Body of pancreas (tissue), 4 donors: Measurements from ENCODE around the gene CCDC136. TPM values are rescaled to one million over a fixed set of nuclear protein-coding genes. Genes with fewer than 3 reads are reported as not detected.

Experiments
- ATAC-seq: fragments of 150-250 bp; one replicate; pipeline ENCODE4 v1.9.1; 2016
- DNase-seq, 4 donors: peaks; one replicate each; pipeline ENCODE4 v3.0.0-alpha.2; 2019
- H3K27ac ChIP-seq, 4 donors: fragments of 200-600 bp; sonication (generic); 1 replicate in 3 of 4; 2 replicates in 1 of 4; pipeline versions ENCODE4 v1.5.1 to v1.6.1; 2016 to 2019; ENCODE audit warnings: mild to moderate bottlenecking in 1 of 4, mixed read lengths in 1 of 4, moderate library complexity in 1 of 4
- H3K27me3 ChIP-seq, 2 donors: fragments of 200-600 bp; sonication (generic); one replicate each; pipeline ENCODE4 v1.6.0; 2016; ENCODE audit warnings: mild to moderate bottlenecking in 1 of 2
- H3K36me3 ChIP-seq, 2 donors: fragments of 200-600 bp; sonication (generic); replicated peaks in 1 of 2; 2 replicates each; pipeline ENCODE4 v1.5.1; 2016; ENCODE audit warnings: low read depth in 2 of 2; ENCODE audit not compliant: insufficient read depth in 1 of 2
- H3K4me1 ChIP-seq: fragments of 200-600 bp; sonication (generic); one replicate; pipeline ENCODE4 v1.6.0; 2016
- H3K4me3 ChIP-seq, 2 donors: fragments of 200-600 bp; sonication (generic); 1 replicate in 1 of 2; 2 replicates in 1 of 2; pipeline ENCODE4 v1.5.1; 2016 to 2019
- H3K9me3 ChIP-seq, 3 donors: fragments of 200-600 bp; sonication (generic); 1 replicate in 2 of 3; 2 replicates in 1 of 3; pipeline ENCODE4 v1.5.1; 2016
- POLR2A ChIP-seq, 3 donors: fragments of 450-650 bp; IDR thresholded peaks; one replicate each; pipeline ENCODE4 v1.6.1; 2016; ENCODE audit warnings: antibody characterized with exemption in 3 of 3, mild to moderate bottlenecking in 2 of 3
- WGBS, 2 donors: methylation state at CpG; one replicate each; pipeline ENCODE4 v1.1.5; 2017; 5-methylcytosine and 5-hydroxymethylcytosine counted together
- intact Hi-C: fragments of 100-400 bp; cut with DNase I; formaldehyde crosslinking; loops from one replicate; pipeline ENCODE4 v1.15.1; 2023
- total RNA-seq, 2 donors: library from RNA; depleted of rRNA; stranded (reverse); fragments of >200 nt; gene quantifications; one replicate each; pipeline ENCODE4 v1.1.0, GENCODE V29; 2016
- TF ChIP-seq, protein P1 (sequence below), 7 experiments: fragments of 450-650 bp in 4 of 7; fragments of 200-600 bp in 3 of 7; sonication (generic) in 3 of 7; IDR thresholded peaks; one replicate each; pipeline ENCODE4 v1.5.1; 2016 to 2019; ENCODE audit warnings: antibody characterized with exemption in 7 of 7

CCDC136 gene
- total RNA-seq, 2 donors from 2014 or later = 0.99 to 3.6 TPM

DNA sequence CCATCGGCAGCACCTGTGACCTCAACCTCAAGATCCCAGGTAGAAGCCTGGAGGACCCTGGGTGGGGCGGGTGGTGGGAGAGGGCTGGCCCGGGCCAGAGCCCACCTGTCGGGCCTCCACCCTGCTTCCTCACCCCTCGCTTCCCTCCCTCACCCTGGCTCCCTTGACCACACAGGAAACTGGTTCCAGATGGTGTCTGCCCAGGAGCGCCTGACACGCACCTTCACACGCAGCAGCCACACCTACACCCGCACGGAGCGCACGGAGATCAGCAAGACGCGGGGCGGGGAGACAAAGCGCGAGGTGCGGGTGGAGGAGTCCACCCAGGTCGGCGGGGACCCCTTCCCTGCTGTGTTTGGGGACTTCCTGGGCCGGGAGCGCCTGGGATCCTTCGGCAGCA is 62.0 kb downstream of the CCDC136 start:
- ATAC-seq (no peak), DNase-seq (no peak)
- H3K27ac ChIP-seq = no peak overlapping the region
- H3K36me3 ChIP-seq = no peaks in the 10 kb centered on the region
- no peaks in the 10 kb centered on the region for H3K9me3 ChIP-seq
- H3K4me1 ChIP-seq = no peaks in the 10 kb centered on the region
- TF ChIP-seq, protein P1, sequence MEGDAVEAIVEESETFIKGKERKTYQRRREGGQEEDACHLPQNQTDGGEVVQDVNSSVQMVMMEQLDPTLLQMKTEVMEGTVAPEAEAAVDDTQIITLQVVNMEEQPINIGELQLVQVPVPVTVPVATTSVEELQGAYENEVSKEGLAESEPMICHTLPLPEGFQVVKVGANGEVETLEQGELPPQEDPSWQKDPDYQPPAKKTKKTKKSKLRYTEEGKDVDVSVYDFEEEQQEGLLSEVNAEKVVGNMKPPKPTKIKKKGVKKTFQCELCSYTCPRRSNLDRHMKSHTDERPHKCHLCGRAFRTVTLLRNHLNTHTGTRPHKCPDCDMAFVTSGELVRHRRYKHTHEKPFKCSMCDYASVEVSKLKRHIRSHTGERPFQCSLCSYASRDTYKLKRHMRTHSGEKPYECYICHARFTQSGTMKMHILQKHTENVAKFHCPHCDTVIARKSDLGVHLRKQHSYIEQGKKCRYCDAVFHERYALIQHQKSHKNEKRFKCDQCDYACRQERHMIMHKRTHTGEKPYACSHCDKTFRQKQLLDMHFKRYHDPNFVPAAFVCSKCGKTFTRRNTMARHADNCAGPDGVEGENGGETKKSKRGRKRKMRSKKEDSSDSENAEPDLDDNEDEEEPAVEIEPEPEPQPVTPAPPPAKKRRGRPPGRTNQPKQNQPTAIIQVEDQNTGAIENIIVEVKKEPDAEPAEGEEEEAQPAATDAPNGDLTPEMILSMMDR (IDR thresholded peaks at IDR 0.05) = no peak
- TF ChIP-seq POLR2A (IDR thresholded peaks at IDR 0.05) = no peak
- no peaks in the 10 kb centered on the region for H3K27me3 ChIP-seq
- intact Hi-C loops = no loop called here
- WGBS, 2 donors = 59 to 71% methylated on average over 10 to 23 of the region's 23 CpGs
- H3K4me3 ChIP-seq = no peak overlapping the region

DNA sequence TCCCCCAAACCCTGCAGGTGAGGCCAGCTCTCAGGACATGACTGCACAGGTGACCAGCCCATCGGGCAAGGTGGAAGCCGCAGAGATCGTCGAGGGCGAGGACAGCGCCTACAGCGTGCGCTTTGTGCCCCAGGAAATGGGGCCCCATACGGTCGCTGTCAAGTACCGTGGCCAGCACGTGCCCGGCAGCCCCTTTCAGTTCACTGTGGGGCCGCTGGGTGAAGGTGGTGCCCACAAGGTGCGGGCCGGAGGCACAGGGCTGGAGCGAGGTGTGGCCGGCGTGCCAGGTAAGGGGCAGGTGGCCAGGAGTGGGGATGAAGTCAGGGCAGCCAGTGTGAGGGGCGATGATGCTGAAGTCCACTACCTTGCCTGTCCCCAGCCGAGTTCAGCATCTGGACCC is 62.6 kb downstream of the CCDC136 start:
- TF ChIP-seq, protein P1 (IDR thresholded peaks at IDR 0.05) = no peak
- no peak for TF ChIP-seq POLR2A (IDR thresholded peaks at IDR 0.05)
- 77 to 80% methylated on average over 21 of the region's 21 CpGs for WGBS, 2 donors
- no peaks in the 10 kb centered on the region for H3K36me3 ChIP-seq
- DNase-seq (no peak), ATAC-seq (no peak)
- no peaks in the 10 kb centered on the region for H3K27me3 ChIP-seq
- no peak overlapping the region for H3K27ac ChIP-seq
- no peaks in the 10 kb centered on the region for H3K9me3 ChIP-seq
- no peaks in the 10 kb centered on the region for H3K4me1 ChIP-seq
- intact Hi-C loops = no loop called here
- H3K4me3 ChIP-seq = no peak overlapping the region

DNA sequence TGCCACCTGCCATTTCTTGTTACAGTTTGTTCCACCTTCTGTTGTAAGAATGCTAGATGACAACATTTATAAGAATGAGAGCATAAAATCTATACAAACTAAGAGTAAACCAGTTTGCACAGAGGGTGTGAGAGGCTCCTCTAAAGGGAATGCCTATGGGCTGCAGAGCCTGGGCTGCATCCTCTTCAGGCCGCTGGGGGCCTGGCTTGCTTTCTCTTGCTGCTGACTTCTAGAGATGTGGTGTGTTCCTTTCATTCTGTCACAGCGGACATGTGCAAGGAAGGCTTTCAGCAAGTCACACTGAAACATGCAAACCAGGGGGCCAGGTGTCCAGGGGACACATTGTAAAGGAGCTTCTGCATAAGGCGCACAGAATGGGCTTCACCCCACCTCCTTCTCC is 63.8 kb downstream of the CCDC136 start:
- ATAC-seq = no peak
- TF ChIP-seq, protein P1 (IDR thresholded peaks at IDR 0.05) = no peak
- no peak for TF ChIP-seq POLR2A (IDR thresholded peaks at IDR 0.05)
- no peaks in the 10 kb centered on the region for H3K27me3 ChIP-seq
- no peaks in the 10 kb centered on the region for H3K9me3 ChIP-seq
- WGBS, 2 donors = 47 to 70% methylated on average over 2 to 3 of the region's 3 CpGs
- no peaks in the 10 kb centered on the region for H3K36me3 ChIP-seq
- no peak overlapping the region for H3K4me3 ChIP-seq
- intact Hi-C loops = no loop called here
- H3K27ac ChIP-seq = no peak overlapping the region
- H3K4me1 ChIP-seq = no peaks in the 10 kb centered on the region
- no peak for DNase-seq

DNA sequence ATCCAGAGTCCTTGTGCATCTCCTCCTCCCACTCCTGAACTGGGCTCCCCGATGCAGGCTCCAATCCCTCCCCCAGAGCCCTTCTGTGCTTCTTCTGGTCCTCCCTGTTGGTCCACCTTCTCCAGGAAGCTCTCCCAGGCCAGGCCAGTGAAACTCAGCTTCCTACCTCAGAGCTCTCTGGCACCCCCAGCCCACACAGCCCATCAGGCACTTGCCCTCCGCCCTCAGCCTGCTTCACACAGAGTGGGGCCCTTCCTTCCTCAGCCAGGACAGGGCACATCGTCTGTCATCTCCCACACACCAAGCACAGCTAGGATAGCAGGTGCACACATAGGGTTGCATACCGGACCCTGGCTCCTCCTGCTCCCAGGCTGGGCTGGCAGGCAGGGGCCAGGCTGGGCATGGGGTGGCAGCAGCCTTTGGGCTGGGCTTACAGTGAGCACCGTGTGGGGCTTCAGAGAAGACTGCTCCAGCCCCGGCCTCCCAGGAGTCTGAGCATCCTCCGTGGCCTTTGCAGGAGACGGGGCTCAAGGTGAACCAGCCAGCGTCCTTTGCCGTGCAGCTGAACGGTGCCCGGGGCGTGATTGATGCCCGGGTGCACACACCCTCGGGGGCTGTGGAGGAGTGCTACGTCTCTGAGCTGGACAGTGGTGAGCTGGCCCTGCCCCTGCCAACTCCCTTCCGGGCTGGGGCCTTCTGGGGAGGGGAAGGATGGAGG is 64.4 kb downstream of the CCDC136 start:
- Histone ChIP-seq H3K4me3 (no peak overlapping the region), H3K36me3 (no peaks in the 10 kb centered on the region), H3K27ac (no peak overlapping the region), H3K9me3 (no peaks in the 10 kb centered on the region), H3K27me3 (no peaks in the 10 kb centered on the region), H3K4me1 (no peaks in the 10 kb centered on the region)
- DNase-seq (no peak), ATAC-seq (no peak)
- TF ChIP-seq, protein P1 (IDR thresholded peaks at IDR 0.05) = no peak
- no peak for TF ChIP-seq POLR2A (IDR thresholded peaks at IDR 0.05)
- WGBS, 2 donors = 69 to 80% methylated on average over 11 to 15 of the region's 17 CpGs
- intact Hi-C loops = no loop called here
